Activated CD4-positive, alpha-beta T cell treated with anti-CD3 and anti-CD28 coated beads, Interleukin-2, amount 10 ng/mL, durations not matched to agents 24 days and 14 days (primary cell): ENCODE data around the gene HMCN1. TPM values are rescaled to one million over a fixed set of nuclear protein-coding genes. Genes with fewer than 3 reads are reported as not detected.
A peak's percentile ranks its signal among the peaks of the same experiment; 100 is the strongest.
"Not testable (repeated sequence)": the region's sequence is repeated elsewhere in the genome, so short reads cannot be mapped to it uniquely, and the experiment has no call there.

Experiments used
- DNase-seq: peaks from one replicate; pipeline ENCODE4 v3.0.0; 2022
- H3K27ac Mint-ChIP-seq: one replicate; pipeline ENCODE4 v1.8.0; 2022; ENCODE audit warnings: mild to moderate bottlenecking, mixed read lengths
- H3K27me3 Mint-ChIP-seq: one replicate; pipeline ENCODE4 v1.8.0; 2022; ENCODE audit warnings: mixed read lengths
- H3K36me3 Mint-ChIP-seq: one replicate; pipeline ENCODE4 v1.8.0; 2022; ENCODE audit warnings: low read depth, mild to moderate bottlenecking, mixed read lengths
- H3K4me1 Mint-ChIP-seq: one replicate; pipeline ENCODE4 v1.8.0; 2021; ENCODE audit warnings: mixed read lengths
- H3K4me3 Mint-ChIP-seq: one replicate; pipeline ENCODE4 v1.8.0; 2022; ENCODE audit warnings: mild to moderate bottlenecking, moderate library complexity, mixed read lengths
- H3K9me3 Mint-ChIP-seq: one replicate; pipeline ENCODE4 v1.8.0; 2021; ENCODE audit warnings: mixed read lengths
- intact Hi-C: fragments of 100-400 bp; cut with micrococcal nuclease; formaldehyde crosslinking; loops from one replicate; pipeline ENCODE4 v1.15.1; 2023
- total RNA-seq: library from RNA; stranded (reverse); gene quantifications from 2 replicates; pipeline ENCODE4 v1.2.3, GENCODE V29; 2022

Gene HMCN1
- total RNA-seq, 1 donor from 2014 or later, result not detected

GRCh38 chr1:186191511-186191910 lies 457.3 kb downstream of the HMCN1 start:
- H3K9me3 Mint-ChIP-seq, result no peaks in the 10 kb centered on the region
- no peak overlapping the region for H3K27ac Mint-ChIP-seq
- intact Hi-C loops, result no loop called here
- peaks cover 9% of the 10 kb centered on the region for H3K27me3 Mint-ChIP-seq
- H3K4me1 Mint-ChIP-seq, result peaks cover 12% of the 10 kb centered on the region
- H3K4me3 Mint-ChIP-seq, result no peak overlapping the region
- DNase-seq, result no peak
- H3K36me3 Mint-ChIP-seq, result no peaks in the 10 kb centered on the region

- intact Hi-C loops, result no loop called here
These were observed 459.0 kb downstream of the HMCN1 start for GRCh38 chr1:186193224-186193623.

GRCh38 chr1:186194107-186194756 lies 460.0 kb downstream of the HMCN1 start:
- Mint-ChIP-seq H3K27me3 (peaks cover 17% of the 10 kb centered on the region), H3K4me3 (no peak overlapping the region), H3K4me1 (no peaks in the 10 kb centered on the region), H3K9me3 (no peaks in the 10 kb centered on the region), H3K36me3 (no peaks in the 10 kb centered on the region), H3K27ac (no peak overlapping the region)
- intact Hi-C loops, result no loop called here
- no peak for DNase-seq

More at GRCh38 chr1:186193224-186193623, 459.0 kb downstream of the HMCN1 start:
- Mint-ChIP-seq H3K4me1 (peaks cover 4% of the 10 kb centered on the region), H3K36me3 (no peaks in the 10 kb centered on the region), H3K27ac (no peak overlapping the region), H3K9me3 (no peaks in the 10 kb centered on the region), H3K27me3 (peaks cover 17% of the 10 kb centered on the region), H3K4me3 (no peak overlapping the region)
- DNase-seq, result no peak

- intact Hi-C loops, result no loop called here
- Mint-ChIP-seq H3K27me3 (peaks cover 17% of the 10 kb centered on the region), H3K9me3 (no peaks in the 10 kb centered on the region), H3K27ac (no peak overlapping the region), H3K4me1 (no peaks in the 10 kb centered on the region), H3K36me3 (no peaks in the 10 kb centered on the region), H3K4me3 (no peak overlapping the region)
- no peak for DNase-seq
These were observed 461.3 kb downstream of the HMCN1 start for GRCh38 chr1:186195377-186195931.

- intact Hi-C loops, result no loop called here
- no peak for DNase-seq
- H3K4me1 Mint-ChIP-seq, result peaks cover 2% of the 10 kb centered on the region
- H3K27ac Mint-ChIP-seq, result no peak overlapping the region
- H3K4me3 Mint-ChIP-seq, result no peak overlapping the region
- no peaks in the 10 kb centered on the region for H3K9me3 Mint-ChIP-seq
- H3K36me3 Mint-ChIP-seq, result no peaks in the 10 kb centered on the region
- peaks cover 46% of the 10 kb centered on the region for H3K27me3 Mint-ChIP-seq
These were observed 468.1 kb downstream of the HMCN1 start for GRCh38 chr1:186202271-186202764.

- peaks cover 2% of the 10 kb centered on the region for H3K4me1 Mint-ChIP-seq
These were observed 468.6 kb downstream of the HMCN1 start for GRCh38 chr1:186202776-186203175.

GRCh38 chr1:186206048-186206570 lies 471.9 kb downstream of the HMCN1 start:
- no peaks in the 10 kb centered on the region for H3K36me3 Mint-ChIP-seq
- H3K27me3 Mint-ChIP-seq, result peaks cover 59% of the 10 kb centered on the region
- no peak overlapping the region for H3K4me3 Mint-ChIP-seq
- H3K4me1 Mint-ChIP-seq, result peaks cover 2% of the 10 kb centered on the region
- no peaks in the 10 kb centered on the region for H3K9me3 Mint-ChIP-seq
- H3K27ac Mint-ChIP-seq, result no peak overlapping the region
- no peak for DNase-seq
- intact Hi-C loops, result no loop called here

More at GRCh38 chr1:186202776-186203175, 468.6 kb downstream of the HMCN1 start:
- DNase-seq, result no peak
- peaks cover 45% of the 10 kb centered on the region for H3K27me3 Mint-ChIP-seq
- H3K36me3 Mint-ChIP-seq, result no peaks in the 10 kb centered on the region
- H3K4me3 Mint-ChIP-seq, result no peak overlapping the region
- no peaks in the 10 kb centered on the region for H3K9me3 Mint-ChIP-seq
- intact Hi-C loops, result no loop called here
- no peak overlapping the region for H3K27ac Mint-ChIP-seq

GRCh38 chr1:186207391-186208085 lies 473.3 kb downstream of the HMCN1 start:
- no peak overlapping the region for H3K4me3 Mint-ChIP-seq
- H3K27me3 Mint-ChIP-seq, result peaks cover 54% of the 10 kb centered on the region
- H3K36me3 Mint-ChIP-seq, result no peaks in the 10 kb centered on the region
- H3K27ac Mint-ChIP-seq, result no peak overlapping the region
- H3K9me3 Mint-ChIP-seq, result no peaks in the 10 kb centered on the region
- no peak for DNase-seq
- intact Hi-C loops, result no loop called here
- H3K4me1 Mint-ChIP-seq, result peaks cover 2% of the 10 kb centered on the region

- H3K4me3 Mint-ChIP-seq, result no peak overlapping the region
- no peaks in the 10 kb centered on the region for H3K9me3 Mint-ChIP-seq
- peaks cover 2% of the 10 kb centered on the region for H3K4me1 Mint-ChIP-seq
- no peak for DNase-seq
- intact Hi-C loops, result no loop called here
- H3K27ac Mint-ChIP-seq, result no peak overlapping the region
- peaks cover 44% of the 10 kb centered on the region for H3K27me3 Mint-ChIP-seq
- no peaks in the 10 kb centered on the region for H3K36me3 Mint-ChIP-seq
These were observed 474.4 kb downstream of the HMCN1 start for GRCh38 chr1:186208405-186209129.

GRCh38 chr1:186210258-186210657 lies 476.1 kb downstream of the HMCN1 start:
- Mint-ChIP-seq H3K4me3 (no peak overlapping the region), H3K4me1 (peaks cover 2% of the 10 kb centered on the region), H3K9me3 (no peaks in the 10 kb centered on the region), H3K27ac (no peak overlapping the region), H3K27me3 (peaks cover 44% of the 10 kb centered on the region), H3K36me3 (no peaks in the 10 kb centered on the region)
- DNase-seq, result no peak
- intact Hi-C loops, result loop anchor here (5.0 kb wide), 1 partner anchor 488 kb away; no protein-coding TSS in a partner anchor

- intact Hi-C loops, result loop anchor here (5.0 kb wide), 1 partner anchor 489 kb away; no protein-coding TSS in a partner anchor
- H3K27me3 Mint-ChIP-seq, result peaks cover 34% of the 10 kb centered on the region
These were observed 477.4 kb downstream of the HMCN1 start for GRCh38 chr1:186211583-186211982.

GRCh38 chr1:186212568-186213224 lies 478.5 kb downstream of the HMCN1 start:
- no peak overlapping the region for H3K27ac Mint-ChIP-seq
- no peak overlapping the region for H3K4me3 Mint-ChIP-seq
- H3K9me3 Mint-ChIP-seq, result no peaks in the 10 kb centered on the region
- H3K36me3 Mint-ChIP-seq, result no peaks in the 10 kb centered on the region
- intact Hi-C loops, result loop anchor here (2.0 to 5.0 kb wide), 2 partner anchors 58 to 490 kb away; no protein-coding TSS in a partner anchor
- H3K27me3 Mint-ChIP-seq, result peaks cover 27% of the 10 kb centered on the region
- no peaks in the 10 kb centered on the region for H3K4me1 Mint-ChIP-seq
- peak; percentile 77 for DNase-seq

More at GRCh38 chr1:186211583-186211982, 477.4 kb downstream of the HMCN1 start:
- H3K27ac Mint-ChIP-seq, H3K9me3 Mint-ChIP-seq, DNase-seq, H3K36me3 Mint-ChIP-seq, H3K4me3 Mint-ChIP-seq, H3K4me1 Mint-ChIP-seq: not testable (repeated sequence)

- DNase-seq, result no peak
- intact Hi-C loops, result loop anchor here (2.0 to 5.0 kb wide), 2 partner anchors 58 to 491 kb away; no protein-coding TSS in a partner anchor
- Mint-ChIP-seq H3K4me1 (no peaks in the 10 kb centered on the region), H3K9me3 (no peaks in the 10 kb centered on the region), H3K27ac (no peak overlapping the region), H3K36me3 (no peaks in the 10 kb centered on the region), H3K4me3 (no peak overlapping the region), H3K27me3 (peaks cover 27% of the 10 kb centered on the region)
These were observed 479.0 kb downstream of the HMCN1 start for GRCh38 chr1:186213225-186213607.
